ENCODE results near the gene MTREX. TPM values are rescaled to one million over a fixed set of nuclear protein-coding genes. Genes with fewer than 3 reads are reported as not detected.

Gene MTREX
- total RNA-seq, 1 experiment from 2014 or later, result 123 TPM

DNA sequence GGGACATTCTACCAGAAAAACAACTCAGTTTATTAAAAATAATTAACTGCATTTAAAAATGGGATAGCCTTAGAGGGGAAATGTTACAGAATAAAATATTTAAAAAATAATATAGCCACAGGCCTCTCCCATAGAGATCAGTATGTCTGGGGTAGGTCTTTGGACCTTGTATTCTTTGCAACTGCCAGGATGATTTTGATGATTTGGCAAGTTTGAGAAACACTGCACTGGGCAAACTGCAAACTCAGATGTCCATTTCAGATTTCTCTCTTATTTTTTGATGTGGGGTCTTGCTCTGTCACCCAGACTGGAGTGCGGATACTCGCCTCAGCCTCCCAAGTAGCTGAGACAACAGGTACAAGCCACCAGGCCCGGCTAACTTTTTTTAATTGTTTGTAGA lies 49.5 kb upstream of the MTREX start:
- Histone ChIP-seq H3K27me3 (ENCODE audit: insufficient read depth, low read length) (no peaks in the 10 kb centered on the region), H3K4me1 (ENCODE audit: insufficient read depth, low read length) (no peaks in the 10 kb centered on the region), H3K23ac (ENCODE audit: insufficient read length, low read depth, low read length) (no peak overlapping the region), H2BK20ac (ENCODE audit: low read depth, low read length, poor library complexity, severe bottlenecking) (no peak overlapping the region), H2BK5ac (ENCODE audit: insufficient read length, low read length) (no peak overlapping the region), H2BK15ac (ENCODE audit: low read depth, low read length) (no peak overlapping the region), H2AFZ (ENCODE audit: low read length) (no peak overlapping the region), H3T11ph (ENCODE audit: low read length) (no peak overlapping the region), H4K5ac (ENCODE audit: insufficient read length, low read depth, low read length) (no peak overlapping the region), H2BK12ac (ENCODE audit: insufficient read length, low read depth, low read length) (no peak overlapping the region), H3K23me2 (ENCODE audit: insufficient read length, low read depth, low read length, poor library complexity, severe bottlenecking) (no peaks in the 10 kb centered on the region), H3K4me2 (ENCODE audit: insufficient read depth, insufficient read length, low read length) (no peak overlapping the region), H3K27ac (ENCODE audit: insufficient read length, low read depth, low read length) (no peak overlapping the region), H2BK120ac (ENCODE audit: low read depth, low read length, poor library complexity, severe bottlenecking) (no peak overlapping the region), H4K20me1 (ENCODE audit: control insufficient read depth, insufficient read depth, insufficient read length) (no peaks in the 10 kb centered on the region), H4K8ac (replicated peaks; ENCODE audit: insufficient read length, low read depth, low read length) (no peak overlapping the region), H3K56ac (ENCODE audit: insufficient read length, low read depth, low read length) (no peak overlapping the region), H2AK5ac (ENCODE audit: insufficient read length, low read length) (no peak overlapping the region), H3K9ac (ENCODE audit: extremely low read depth, insufficient read length, low read length) (no peak overlapping the region), H3K18ac (ENCODE audit: insufficient read length, low read depth, low read length) (no peak overlapping the region), H3K4ac (ENCODE audit: low read depth, low read length) (no peak overlapping the region), H3K14ac (ENCODE audit: insufficient read depth, low read length) (no peak overlapping the region), H4K91ac (ENCODE audit: insufficient read length, low read depth, low read length) (no peak overlapping the region), H3K9me3 (ENCODE audit: control insufficient read depth, low read depth, low read length) (no peaks in the 10 kb centered on the region), H3K79me1 (ENCODE audit: insufficient read depth, low read depth, low read length, poor library complexity, severe bottlenecking) (no peaks in the 10 kb centered on the region), H3K79me2 (ENCODE audit: insufficient read depth, low read length) (no peaks in the 10 kb centered on the region)
- Mint-ChIP-seq H3K27ac (no peak overlapping the region), H3K27me3 (ENCODE audit: low read depth) (no peaks in the 10 kb centered on the region), H3K36me3 (ENCODE audit: insufficient read depth in 1 of 3, low read depth in 3 of 3) (peaks cover 2 to 27% (median 16%) of the 10 kb centered on the region in 3 experiments; a peak in 6 of 7 replicates), H3K9me3 (no peaks in the 10 kb centered on the region), H3K4me1 (peaks cover 2 to 4% of the 10 kb centered on the region in 2 experiments; a peak in 2 of 4 replicates), H3K4me3 (no peak overlapping the region)
- no peak for DNase-seq
- no CpG with 5 or more reads among the region's 3 CpGs for WGBS (ENCODE audit: extremely low coverage, insufficient read length, low lambda C conversion rate)
- TF ChIP-seq, protein P1, sequence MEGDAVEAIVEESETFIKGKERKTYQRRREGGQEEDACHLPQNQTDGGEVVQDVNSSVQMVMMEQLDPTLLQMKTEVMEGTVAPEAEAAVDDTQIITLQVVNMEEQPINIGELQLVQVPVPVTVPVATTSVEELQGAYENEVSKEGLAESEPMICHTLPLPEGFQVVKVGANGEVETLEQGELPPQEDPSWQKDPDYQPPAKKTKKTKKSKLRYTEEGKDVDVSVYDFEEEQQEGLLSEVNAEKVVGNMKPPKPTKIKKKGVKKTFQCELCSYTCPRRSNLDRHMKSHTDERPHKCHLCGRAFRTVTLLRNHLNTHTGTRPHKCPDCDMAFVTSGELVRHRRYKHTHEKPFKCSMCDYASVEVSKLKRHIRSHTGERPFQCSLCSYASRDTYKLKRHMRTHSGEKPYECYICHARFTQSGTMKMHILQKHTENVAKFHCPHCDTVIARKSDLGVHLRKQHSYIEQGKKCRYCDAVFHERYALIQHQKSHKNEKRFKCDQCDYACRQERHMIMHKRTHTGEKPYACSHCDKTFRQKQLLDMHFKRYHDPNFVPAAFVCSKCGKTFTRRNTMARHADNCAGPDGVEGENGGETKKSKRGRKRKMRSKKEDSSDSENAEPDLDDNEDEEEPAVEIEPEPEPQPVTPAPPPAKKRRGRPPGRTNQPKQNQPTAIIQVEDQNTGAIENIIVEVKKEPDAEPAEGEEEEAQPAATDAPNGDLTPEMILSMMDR (conservative IDR thresholded peaks at IDR 0.05), result no peak
